Activated naive CD4-positive, alpha-beta T cell treated with anti-CD3 and anti-CD28 coated beads, Interleukin-2, amount 50 U/mL, for 16 hours (primary cell): Measurements from ENCODE around the gene ROBO1.

Experiments
- DNase-seq: peaks from one replicate; pipeline ENCODE4 v3.0.0-alpha.2; 2020

The ROBO1 gene

GRCh38 chr3:78957456-78957855, 810.3 kb downstream of the ROBO1 start:
- DNase-seq: no peak

GRCh38 chr3:78951342-78951945, 816.4 kb downstream of the ROBO1 start:
- DNase-seq: no peak

GRCh38 chr3:78941587-78941986, 826.2 kb downstream of the ROBO1 start:
- no peak for DNase-seq

- DNase-seq: no peak
These were observed 827.2 kb downstream of the ROBO1 start for GRCh38 chr3:78940626-78941025.

GRCh38 chr3:78940128-78940527, 827.7 kb downstream of the ROBO1 start:
- no peak for DNase-seq

- no peak for DNase-seq
These were observed 830.3 kb downstream of the ROBO1 start for GRCh38 chr3:78937475-78937874.

GRCh38 chr3:78927759-78928158, 840.0 kb downstream of the ROBO1 start:
- DNase-seq: no peak

GRCh38 chr3:78926523-78926922, 841.3 kb downstream of the ROBO1 start:
- DNase-seq: no peak

- no peak for DNase-seq
These were observed 843.1 kb downstream of the ROBO1 start for GRCh38 chr3:78924711-78925110.

- no peak for DNase-seq
These were observed 848.6 kb downstream of the ROBO1 start for GRCh38 chr3:78919021-78919755.

- no peak for DNase-seq
These were observed 849.3 kb downstream of the ROBO1 start for GRCh38 chr3:78918361-78919020.

GRCh38 chr3:78917536-78917935, 850.3 kb downstream of the ROBO1 start:
- DNase-seq: no peak

- DNase-seq: no peak
These were observed 854.1 kb downstream of the ROBO1 start for GRCh38 chr3:78913711-78914110.

GRCh38 chr3:78912687-78913086, 855.1 kb downstream of the ROBO1 start:
- DNase-seq: no peak

GRCh38 chr3:78912259-78912658, 855.5 kb downstream of the ROBO1 start:
- DNase-seq: no peak

- DNase-seq: no peak
These were observed 856.4 kb downstream of the ROBO1 start for GRCh38 chr3:78911394-78911793.

- DNase-seq: no peak
These were observed 859.6 kb downstream of the ROBO1 start for GRCh38 chr3:78908236-78908635.

- no peak for DNase-seq
These were observed 860.4 kb downstream of the ROBO1 start for GRCh38 chr3:78907367-78907766.

GRCh38 chr3:78906930-78907329, 860.9 kb downstream of the ROBO1 start:
- no peak for DNase-seq

- DNase-seq: no peak
These were observed 861.6 kb downstream of the ROBO1 start for GRCh38 chr3:78906245-78906644.

- no peak for DNase-seq
These were observed 862.1 kb downstream of the ROBO1 start for GRCh38 chr3:78905700-78906099.

GRCh38 chr3:78901544-78901943, 866.3 kb downstream of the ROBO1 start:
- no peak for DNase-seq

GRCh38 chr3:78900880-78901279, 866.9 kb downstream of the ROBO1 start:
- no peak for DNase-seq

- no peak for DNase-seq
These were observed 867.4 kb downstream of the ROBO1 start for GRCh38 chr3:78900426-78900825.
